ENCODE data around the gene SBF1. TPM values are rescaled to one million over a fixed set of nuclear protein-coding genes. Genes with fewer than 3 reads are reported as not detected.

The SBF1 gene
- total RNA-seq, 1 donor = 75.1 TPM

- TF ChIP-seq CTCF (IDR thresholded peaks at IDR 0.05; ENCODE audit: insufficient read depth, low read depth, low read length) = no peak
- DNase-seq (ENCODE audit: low read depth) = no peak
Observed at GRCh38 chr22:50477923-50478322, 3.1 kb upstream of the SBF1 start.

GRCh38 chr22:50476868-50477267 is 2.0 kb upstream of the SBF1 start:
- DNase-seq (ENCODE audit: low read depth) = no peak
- no peak overlapping the region for H3K4me3 ChIP-seq (ENCODE audit: low read depth, low read length)
- TF ChIP-seq CTCF (IDR thresholded peaks at IDR 0.05; ENCODE audit: insufficient read depth, low read depth, low read length) = no peak

More at GRCh38 chr22:50477923-50478322, 3.1 kb upstream of the SBF1 start:
- no peak overlapping the region for H3K4me3 ChIP-seq (ENCODE audit: low read depth, low read length)

- TF ChIP-seq CTCF (IDR thresholded peaks at IDR 0.05; ENCODE audit: insufficient read depth, low read depth, low read length) = no peak
- no peak for DNase-seq (ENCODE audit: low read depth)
- H3K4me3 ChIP-seq (ENCODE audit: low read depth, low read length) = no peak overlapping the region
Observed at GRCh38 chr22:50475652-50476002, 792 bp upstream of the SBF1 start.

- no peak for TF ChIP-seq CTCF (IDR thresholded peaks at IDR 0.05; ENCODE audit: insufficient read depth, low read depth, low read length)
Observed at GRCh38 chr22:50473855-50474671, 772 bp downstream of the SBF1 start.

GRCh38 chr22:50473088-50473487 is 1.7 kb downstream of the SBF1 start:
- DNase-seq (ENCODE audit: low read depth) = no peak
- H3K4me3 ChIP-seq (ENCODE audit: low read depth, low read length) = no peak overlapping the region
- peak; percentile 28 for TF ChIP-seq CTCF (IDR thresholded peaks at IDR 0.05; ENCODE audit: insufficient read depth, low read depth, low read length)

More at GRCh38 chr22:50473855-50474671, 772 bp downstream of the SBF1 start:
- peak overlapping the region; percentile 65 for H3K4me3 ChIP-seq (ENCODE audit: low read depth, low read length)
- DNase-seq (ENCODE audit: low read depth) = peak; percentile 60

GRCh38 chr22:50471962-50472361 is 2.9 kb downstream of the SBF1 start:
- no peak for DNase-seq (ENCODE audit: low read depth)
- no peak overlapping the region for H3K4me3 ChIP-seq (ENCODE audit: low read depth, low read length)
- TF ChIP-seq CTCF (IDR thresholded peaks at IDR 0.05; ENCODE audit: insufficient read depth, low read depth, low read length) = no peak
